ENCODE data around the gene TENM4.
"Not testable (repeated sequence)": the region's sequence is repeated elsewhere in the genome, so short reads cannot be mapped to it uniquely, and the experiment has no call there.

The TENM4 gene

DNA sequence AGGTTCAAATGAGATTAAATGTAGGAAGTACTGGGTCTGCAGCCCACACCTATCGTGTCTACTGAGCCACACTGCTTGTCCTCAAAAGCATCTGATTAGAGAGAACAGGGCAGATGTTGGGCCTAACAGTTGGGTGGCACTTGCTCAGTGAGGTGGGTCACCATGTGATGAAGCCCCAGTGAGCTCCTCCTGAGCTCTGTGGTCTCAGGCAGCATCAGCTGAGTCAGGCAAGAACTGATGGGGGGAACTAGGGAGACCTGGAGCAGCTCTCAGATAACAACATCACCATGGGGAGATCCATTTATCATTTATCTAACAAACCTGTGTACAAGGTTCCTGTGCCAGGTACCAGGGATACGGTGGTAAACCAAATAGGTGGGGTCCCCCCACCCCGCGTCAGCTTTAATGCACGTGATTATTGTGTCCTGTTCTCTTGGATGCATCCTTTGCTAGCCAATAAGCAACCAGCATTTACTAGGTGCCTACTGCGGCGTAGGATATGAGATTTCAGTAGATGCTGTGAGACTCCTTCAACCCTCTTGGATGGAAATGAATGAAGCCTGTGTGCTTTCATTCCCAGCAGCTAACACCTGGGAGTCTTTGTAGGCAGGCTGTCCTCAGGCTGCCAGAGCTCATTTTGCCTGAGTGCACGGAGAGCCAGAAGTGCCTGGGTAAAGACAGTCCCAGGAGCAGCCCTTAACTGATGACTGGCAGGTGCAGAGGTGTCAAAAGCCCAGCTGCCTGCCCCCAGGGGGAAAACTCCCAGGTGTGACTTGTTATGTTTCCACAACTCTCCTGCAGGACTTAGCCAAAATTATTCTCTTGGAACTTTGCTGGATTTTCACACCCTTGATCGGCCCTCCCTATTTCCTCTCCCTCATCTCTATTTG, 792.6 kb downstream of the TENM4 start:
- no peak for DNase-seq (ENCODE audit: low read depth)
- no peak overlapping the region for H3K4me3 ChIP-seq (ENCODE audit: low read depth, low read length)

DNA sequence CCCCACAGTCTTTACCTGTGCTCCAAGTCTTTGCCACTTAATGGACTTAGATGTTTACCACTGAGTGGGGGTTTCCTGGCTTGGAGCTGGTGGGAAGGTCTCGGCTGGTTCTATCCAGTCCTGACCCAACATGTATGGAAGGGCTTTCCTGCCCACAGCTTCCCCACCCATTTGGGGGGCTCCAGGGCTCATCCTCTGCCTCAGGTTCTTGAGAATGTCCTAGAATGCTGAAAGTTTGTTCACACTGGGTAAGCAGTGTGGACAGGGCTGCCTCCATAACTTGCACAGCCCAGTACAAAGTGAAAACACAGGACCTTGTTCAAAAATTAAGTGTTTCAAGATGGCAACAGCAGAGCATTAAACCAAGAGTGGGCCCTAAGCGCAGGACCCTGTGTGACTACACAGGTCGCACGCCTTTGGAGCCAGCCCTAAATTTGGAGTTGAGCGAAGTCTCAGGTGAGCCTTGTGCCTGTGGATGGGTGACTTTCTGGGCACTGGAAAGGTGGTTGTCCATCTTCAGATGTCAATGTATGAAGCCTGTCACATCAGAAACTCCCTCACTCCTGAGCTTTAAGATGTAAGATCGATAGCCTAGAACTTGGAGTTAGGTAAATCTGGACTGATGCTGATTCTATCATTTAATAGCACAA, 793.4 kb downstream of the TENM4 start:
- no peak for DNase-seq (ENCODE audit: low read depth)

DNA sequence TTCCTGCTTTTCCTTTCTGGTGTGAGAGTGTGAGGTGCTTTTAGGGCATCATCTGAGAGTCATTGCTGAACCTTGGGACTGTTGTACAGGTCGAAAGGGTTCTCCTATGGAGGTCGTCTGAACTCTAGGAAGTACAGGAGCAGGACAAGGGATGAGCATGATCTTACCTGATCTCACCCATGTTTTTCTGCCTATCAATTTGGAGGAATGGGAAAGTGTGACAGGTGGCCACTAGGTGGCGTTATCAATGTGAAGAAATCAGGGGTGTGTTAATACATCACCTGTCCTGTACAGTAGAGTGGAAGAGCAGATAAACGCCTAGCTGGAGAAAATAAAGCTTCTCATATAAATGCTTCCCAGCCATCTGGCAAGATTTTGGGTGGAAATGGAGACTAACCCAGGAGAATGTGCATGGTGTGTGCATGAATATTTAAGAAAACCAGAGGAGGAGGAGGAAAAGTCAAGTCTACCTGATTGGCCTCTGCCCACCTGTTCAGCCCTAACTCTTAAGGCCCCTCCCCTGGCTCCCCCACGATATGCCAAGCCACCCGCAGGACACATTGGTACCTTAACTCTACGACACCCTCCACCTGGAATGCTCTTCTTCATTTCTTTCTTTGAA, 794.2 kb downstream of the TENM4 start:
- H3K4me3 ChIP-seq (ENCODE audit: low read depth, low read length) = no peak overlapping the region
- DNase-seq (ENCODE audit: low read depth) = no peak

More for the DNA sequence above, 793.4 kb downstream of the TENM4 start:
- H3K4me3 ChIP-seq (ENCODE audit: low read depth, low read length) = no peak overlapping the region

DNA sequence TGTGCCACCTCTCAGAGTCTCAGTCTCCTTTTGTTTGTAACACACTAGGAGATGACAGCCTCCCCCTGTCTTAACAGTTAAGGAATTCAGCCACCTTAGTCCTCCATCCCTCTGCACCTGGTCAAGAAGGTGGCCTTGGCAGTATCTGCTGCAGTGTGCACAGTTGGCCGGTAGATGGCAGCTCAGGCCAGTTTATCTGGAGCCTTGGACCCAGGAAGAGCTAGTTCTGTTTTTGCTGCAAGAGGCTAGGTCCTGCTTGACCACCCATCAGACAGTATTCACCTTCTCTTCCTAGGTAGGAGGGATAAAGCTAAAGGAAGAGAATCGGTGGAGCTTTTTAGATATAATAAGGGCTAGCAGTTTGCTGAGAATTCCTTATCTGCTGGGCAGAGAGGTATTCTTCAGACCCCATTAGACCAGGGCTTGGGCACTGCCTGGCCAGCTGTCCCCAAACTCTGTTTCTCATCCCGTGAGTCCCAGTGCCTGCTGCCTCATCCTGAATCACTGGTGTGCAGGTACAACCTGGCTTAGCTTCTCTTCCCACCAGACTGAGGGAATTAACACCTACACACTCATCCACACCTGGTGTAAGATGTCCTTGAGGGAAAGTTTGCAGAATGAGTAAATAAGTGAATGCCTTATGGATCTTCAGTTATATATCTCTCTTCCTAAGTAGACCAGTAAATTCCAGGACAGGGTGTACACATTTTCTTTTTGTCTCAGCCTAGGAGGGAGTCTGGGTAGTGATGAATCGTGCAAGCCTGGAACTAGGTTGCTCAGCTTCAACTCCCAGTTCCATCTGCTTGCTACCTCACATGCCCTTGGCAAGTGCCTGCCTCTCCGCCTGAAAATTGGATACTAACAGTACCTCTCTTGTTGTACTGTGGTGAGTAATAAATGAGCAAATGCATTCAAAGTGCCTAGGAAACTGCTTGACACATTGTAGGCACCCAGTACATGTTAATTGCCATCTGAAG, 795.3 kb downstream of the TENM4 start:
- H3K4me3 ChIP-seq (ENCODE audit: low read depth, low read length) = no peak overlapping the region
- DNase-seq (ENCODE audit: low read depth) = no peak

DNA sequence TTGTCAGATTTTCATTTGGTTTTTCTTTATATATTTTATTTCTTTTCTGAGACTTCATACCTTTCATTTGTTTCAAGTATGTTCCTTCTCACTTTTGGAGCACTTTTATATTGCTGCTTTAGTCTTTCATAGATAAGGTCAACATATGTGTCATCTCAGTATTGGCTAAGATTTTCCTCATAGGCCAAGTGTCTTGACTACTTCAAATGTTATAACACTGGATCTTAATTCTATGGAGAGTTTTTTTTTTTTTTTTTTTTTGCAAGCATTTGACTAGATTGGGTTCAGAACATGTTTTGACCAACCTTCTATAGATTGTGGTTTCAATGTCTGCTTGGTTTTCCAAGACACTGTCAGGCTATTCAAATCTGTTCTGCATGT, 797.2 kb downstream of the TENM4 start:
- DNase-seq (ENCODE audit: low read depth) = no peak
- H3K4me3 ChIP-seq (ENCODE audit: low read depth, low read length) = no peak overlapping the region

DNA sequence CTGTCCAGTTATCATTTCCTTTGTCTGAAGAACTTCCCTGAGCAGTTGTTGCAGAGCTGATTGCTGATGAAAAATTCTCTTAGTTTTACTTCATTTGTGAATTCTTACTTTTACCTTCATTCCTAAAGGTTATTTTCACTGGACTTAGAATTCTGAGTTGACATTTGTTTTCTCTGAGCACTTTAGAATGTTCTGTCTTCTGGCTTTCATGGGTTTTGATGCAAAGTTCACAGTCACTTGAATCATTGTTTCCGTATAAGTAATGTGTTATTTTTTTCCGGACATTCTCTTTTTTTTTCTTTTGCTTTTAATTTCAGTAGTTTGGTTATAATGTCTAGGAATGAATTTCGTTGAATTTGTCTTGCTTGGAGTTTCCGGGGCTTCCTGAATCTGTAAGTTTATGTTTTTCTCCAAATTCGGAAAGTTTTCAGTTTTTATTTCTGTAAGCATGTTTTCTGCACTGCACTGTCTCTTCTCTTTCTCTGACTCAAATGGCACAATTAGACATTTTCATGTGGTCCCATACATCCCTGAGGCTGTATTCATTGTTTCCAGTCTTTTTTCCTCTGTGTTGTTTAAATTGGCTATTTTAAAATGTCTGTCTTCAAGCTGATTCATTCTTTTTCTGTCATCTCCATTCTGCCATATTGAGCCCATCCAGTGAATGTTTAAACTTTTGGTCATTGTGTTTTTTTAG, 797.7 kb downstream of the TENM4 start:
- no peak overlapping the region for H3K4me3 ChIP-seq (ENCODE audit: low read depth, low read length)
- DNase-seq (ENCODE audit: low read depth) = no peak

DNA sequence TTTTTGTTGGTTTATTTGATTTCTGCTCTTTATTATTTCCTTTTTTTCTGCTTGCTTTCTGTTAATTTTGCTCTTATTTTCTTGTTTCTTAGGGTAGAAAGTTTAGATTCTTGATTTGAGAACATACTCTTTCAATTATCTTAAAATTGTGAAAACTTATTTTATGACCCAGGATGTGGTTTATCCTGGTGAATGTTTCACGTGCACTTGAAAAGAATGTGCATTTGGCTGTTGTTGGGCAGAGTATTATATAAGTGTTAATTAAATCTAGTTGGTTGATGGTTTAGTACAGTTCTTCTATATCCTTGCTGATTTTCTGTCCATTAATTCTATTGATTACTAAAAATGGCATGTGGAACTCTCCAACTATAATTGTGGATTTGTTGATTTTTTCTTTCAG, 799.3 kb downstream of the TENM4 start:
- DNase-seq (ENCODE audit: low read depth) = no peak
- no peak overlapping the region for H3K4me3 ChIP-seq (ENCODE audit: low read depth, low read length)

DNA sequence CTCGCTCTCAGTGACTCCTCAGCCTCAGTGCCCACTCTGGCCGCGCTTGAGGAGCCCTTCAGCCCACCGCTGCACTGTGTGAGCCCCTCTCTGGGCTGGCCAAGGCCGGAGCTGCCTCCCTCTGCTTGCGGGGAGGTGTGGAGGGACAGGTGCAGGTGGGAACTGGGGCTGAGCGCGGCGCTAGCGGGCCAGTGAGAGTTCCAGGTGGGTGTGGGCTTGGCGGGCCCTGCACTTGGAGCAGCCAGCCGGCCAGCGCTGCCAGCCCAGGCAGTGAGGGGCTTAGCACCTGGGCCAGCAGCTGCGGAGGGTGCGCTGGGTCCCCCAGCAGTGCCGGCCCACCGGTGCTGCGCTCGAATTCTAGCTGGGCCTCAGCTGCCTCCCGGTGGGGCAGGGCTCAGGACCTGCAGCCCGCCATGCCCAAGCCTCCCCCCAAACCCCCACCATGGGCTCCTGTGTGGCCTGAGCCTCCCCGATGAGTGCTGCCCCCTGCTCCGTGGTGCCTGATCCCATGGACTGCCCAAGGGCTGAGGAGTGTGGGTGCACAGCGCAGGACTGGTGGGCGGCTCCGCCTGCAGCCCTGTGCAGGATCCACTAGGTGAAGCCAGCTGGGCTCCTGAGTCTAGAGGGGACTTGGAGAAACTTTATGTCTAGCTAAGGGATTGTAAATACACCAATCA, 802.0 kb downstream of the TENM4 start:
- no peak overlapping the region for H3K4me3 ChIP-seq (ENCODE audit: low read depth, low read length)
- DNase-seq (ENCODE audit: low read depth) = no peak

DNA sequence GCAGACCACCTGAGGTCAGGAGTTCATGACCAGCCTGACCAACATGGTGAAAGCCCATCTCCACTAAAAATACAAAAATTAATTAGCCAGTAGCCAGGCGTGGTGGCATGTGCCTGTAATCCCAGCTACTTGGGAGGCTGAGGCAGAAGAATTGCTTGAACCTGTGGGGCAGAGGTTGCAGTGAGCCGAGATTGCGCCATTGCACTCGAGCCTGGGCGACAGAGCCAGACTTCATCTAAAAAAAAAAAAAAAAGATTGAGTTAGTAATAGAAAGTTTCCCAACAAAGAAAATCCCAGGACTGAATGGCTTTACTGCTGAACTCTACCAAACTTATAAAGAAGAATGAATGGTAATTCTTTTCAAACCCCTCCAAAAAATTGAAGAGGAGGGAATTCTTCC, 803.3 kb downstream of the TENM4 start:
- DNase-seq (ENCODE audit: low read depth); H3K4me3 ChIP-seq (ENCODE audit: low read depth, low read length): not testable (repeated sequence)

DNA sequence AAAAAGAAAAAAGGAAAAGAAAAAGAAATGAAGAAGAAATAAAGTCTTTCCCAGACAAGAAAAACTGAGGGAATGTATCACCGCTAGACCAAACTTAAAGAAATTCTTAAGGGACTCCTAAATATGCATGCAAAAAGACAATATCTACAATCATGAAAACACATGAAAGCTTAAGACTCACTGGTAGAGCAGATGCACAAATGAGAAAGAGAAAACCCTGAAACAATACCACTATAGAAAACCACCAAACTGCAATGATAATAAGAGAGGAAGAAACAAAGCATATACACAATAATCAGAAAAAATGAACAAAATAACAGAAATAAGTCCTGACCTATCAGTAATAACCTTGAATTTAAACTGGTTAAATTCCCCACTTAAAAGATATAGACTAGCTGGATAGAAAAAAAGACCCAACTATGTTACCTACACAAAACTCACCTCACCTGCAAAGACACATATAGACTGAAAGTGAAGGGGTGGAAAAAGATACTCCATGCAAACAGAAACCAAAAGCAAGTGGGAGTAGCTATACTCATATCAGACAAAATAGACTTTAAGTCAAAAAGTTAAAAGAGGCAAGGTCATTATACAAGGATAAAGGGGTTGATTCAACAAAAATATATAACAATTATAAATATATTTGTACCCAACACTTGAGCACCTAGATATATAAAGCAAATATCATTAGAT, 804.9 kb downstream of the TENM4 start:
- DNase-seq (ENCODE audit: low read depth) = no peak
- H3K4me3 ChIP-seq (ENCODE audit: low read depth, low read length) = no peak overlapping the region

DNA sequence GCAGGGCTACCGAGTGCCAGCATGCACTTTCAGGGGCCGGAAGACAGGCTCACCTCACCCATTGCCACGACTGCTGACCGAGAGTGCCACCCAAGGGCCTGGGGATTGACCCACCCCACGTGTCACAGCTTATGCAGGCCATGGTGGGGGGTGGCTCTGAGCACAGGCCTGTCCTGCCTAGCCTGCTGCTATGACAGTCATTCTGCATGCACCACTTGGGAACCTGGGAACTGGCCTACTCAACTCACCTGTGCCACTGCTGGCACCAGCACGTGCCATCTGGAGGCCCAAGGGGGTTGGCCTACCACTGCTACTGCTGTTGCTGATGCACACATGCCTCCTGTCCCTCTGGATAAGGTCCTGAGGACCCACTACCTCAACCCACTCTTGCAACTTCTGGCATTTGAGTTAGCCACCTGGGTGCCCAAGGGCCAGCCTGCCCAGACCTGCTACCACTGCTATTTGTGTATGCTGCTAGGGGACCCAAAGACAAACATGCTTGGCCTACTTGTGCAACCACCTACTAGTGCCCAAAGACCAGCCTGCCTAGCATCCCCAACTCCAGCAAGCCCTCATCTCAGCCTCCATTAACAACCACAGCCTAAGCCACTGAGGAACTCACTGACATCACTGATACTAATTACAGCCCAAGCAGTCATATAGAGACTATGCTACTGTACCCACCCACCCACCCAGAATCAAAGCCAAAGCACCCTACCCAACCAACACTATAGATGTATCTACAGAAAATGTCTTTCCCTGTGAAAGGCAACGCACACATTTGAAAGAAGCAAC, 807.1 kb downstream of the TENM4 start:
- DNase-seq (ENCODE audit: low read depth) = no peak
- no peak overlapping the region for H3K4me3 ChIP-seq (ENCODE audit: low read depth, low read length)

DNA sequence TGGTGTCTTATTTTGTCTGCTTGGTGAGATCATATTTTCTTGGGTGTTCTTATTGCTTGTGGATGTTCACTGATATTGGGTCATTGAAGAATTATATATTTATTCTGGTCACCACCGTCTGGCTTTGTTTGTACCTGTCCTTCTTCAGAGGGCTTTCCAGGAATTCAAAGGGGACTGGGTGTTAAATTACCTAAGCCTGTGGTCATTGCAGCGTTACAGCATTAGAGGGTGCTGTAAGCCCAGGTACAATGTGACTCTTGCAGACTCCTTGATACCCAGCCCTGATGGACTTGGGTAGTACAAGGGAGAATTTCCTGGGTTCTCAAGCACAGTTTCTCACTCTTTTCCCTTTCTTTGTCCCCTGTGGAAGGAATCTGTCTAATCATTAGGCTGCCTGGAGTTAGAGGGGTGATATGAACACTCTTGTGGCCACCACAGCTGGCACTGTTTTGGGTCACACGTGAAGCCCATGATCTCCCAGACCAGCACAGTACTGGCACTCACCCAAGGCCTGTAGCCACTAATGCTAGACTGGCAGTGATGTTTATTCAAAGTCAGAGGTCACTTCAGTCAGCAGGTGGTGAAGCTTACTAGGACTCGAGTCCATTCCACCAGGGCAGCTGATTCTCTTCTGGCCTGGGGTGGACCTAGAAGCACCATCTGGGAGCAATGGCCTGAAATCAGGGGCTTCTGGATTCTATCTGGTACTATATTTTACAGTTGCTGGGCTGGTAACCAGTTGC, 810.1 kb downstream of the TENM4 start:
- no peak overlapping the region for H3K4me3 ChIP-seq (ENCODE audit: low read depth, low read length)
- DNase-seq (ENCODE audit: low read depth) = no peak

DNA sequence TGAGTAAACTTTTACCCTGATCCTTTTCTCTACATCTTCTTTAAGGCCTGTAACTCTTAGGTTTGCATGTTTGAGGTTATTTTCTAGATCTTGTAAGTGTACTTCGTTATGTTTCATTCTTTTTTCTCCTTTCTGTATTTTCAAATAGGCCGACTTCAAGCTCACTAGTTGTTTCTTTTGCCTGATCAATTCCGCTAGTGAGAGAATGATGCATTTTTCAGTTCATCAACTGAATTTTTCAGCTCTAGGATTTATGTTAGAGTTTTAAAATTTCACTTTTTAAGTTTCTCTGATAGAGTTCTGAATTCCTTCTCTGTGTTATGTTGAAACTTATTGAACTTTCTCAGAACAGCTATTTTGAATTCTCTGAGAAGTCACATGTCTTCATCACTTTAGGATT, 810.7 kb downstream of the TENM4 start:
- no peak for DNase-seq (ENCODE audit: low read depth)
- H3K4me3 ChIP-seq (ENCODE audit: low read depth, low read length) = no peak overlapping the region

DNA sequence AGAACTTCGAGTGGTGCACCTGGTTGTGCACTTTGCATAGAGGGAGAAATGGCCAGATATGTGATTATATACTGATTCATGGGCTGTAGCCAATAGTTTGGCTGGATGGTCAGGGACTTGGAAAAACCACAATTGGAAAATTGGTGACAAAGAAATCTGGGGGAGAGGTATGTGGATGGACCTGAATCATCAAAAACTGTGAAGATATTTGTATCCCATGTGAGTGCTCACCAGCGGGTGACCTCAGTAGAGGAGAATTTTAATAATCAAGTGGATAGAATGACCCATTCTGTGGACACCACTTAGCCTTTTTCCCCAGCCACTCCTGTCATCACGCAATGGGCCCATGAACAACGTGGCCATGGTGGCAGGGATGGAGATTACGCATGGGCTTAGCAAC, 818.2 kb downstream of the TENM4 start:
- H3K4me3 ChIP-seq (ENCODE audit: low read depth, low read length) = no peak overlapping the region
- no peak for DNase-seq (ENCODE audit: low read depth)

DNA sequence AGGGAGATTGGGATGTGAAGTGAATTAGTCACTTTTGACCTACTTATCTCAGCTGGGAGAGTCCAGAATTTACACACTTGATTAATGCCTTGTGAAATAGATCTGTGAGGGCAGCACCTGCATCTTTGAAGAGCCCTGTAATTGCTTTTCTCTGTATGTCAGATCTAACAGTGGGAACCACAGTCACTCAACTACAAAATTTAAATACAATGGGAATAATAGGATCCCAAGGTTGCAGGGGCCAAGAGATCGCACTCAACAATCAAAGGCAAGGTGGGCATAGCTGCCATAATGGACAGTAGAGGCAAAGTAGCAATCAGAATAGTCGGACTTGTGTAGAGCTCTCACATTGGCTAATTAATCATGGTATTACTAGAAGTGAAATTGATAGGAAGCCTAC, 820.7 kb downstream of the TENM4 start:
- H3K4me3 ChIP-seq (ENCODE audit: low read depth, low read length) = no peak overlapping the region
- DNase-seq (ENCODE audit: low read depth) = no peak

DNA sequence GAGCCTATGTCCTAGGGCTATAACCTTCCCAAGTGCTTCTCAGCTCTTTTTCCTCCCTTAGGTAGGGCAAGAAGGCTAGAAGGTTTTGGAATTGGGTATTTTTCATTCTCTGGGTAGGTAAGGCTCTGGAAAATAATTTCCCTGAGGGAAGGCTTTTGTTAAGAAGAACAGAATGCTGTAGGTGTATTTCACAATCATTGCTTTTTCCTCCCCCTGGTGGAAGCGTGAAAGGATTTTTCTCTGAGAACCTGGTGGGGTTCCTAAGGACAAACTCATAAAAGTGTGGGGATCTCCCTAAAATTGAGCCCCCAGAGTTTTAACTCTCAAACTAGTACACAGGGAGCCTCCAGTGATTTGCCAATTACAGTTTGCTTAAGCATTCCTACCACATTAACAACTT, 825.1 kb downstream of the TENM4 start:
- no peak overlapping the region for H3K4me3 ChIP-seq (ENCODE audit: low read depth, low read length)
- DNase-seq (ENCODE audit: low read depth) = no peak
